ENCODE data around the gene MCRS1.

GRCh38 chr12:49599961-49600360, 32.0 kb upstream of the MCRS1 start:
- no peak for TF ChIP-seq CTCF (IDR thresholded peaks at IDR 0.05)
- TF ChIP-seq POLR2A (IDR thresholded peaks at IDR 0.05), result no peak
